ENCODE measurements around the gene C1GALT1.
"Not testable (repeated sequence)": the region's sequence is repeated elsewhere in the genome, so short reads cannot be mapped to it uniquely, and the experiment has no call there.

Gene C1GALT1

DNA sequence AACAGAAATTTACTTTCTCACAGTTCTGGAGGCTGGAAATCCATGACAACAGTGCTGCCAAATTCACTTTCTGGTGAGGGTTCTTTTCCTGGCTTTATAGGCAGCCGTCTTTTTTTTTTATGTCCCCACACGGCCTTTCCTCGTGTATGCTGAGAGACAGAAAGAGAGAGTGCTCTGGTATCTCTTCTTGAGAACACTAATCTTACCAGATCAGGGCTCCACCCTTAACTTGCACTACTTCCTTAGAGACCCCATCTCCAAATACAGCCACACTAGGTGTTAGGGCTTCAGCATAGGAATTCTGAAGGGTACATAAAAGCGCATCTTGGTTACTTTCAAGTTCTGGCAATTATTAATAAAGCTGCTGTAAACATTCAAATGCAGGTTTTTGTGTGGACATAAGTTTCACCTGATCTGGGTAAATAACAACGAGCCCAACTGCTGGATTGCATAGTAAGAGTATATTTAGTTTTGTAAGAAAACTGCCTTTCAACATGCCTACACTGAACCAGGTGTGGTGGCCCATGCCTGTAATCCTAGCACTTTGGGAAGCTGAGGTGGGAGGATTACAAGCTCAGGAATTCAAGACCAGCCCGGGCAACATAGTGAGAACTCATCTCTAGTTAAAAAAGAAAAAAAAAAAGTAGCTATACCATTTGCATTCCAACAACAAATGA lies 8.2 kb upstream of the C1GALT1 start:
- DNase-seq: no peak

GRCh38 chr7:7175075-7175695 lies 7.2 kb upstream of the C1GALT1 start:
- no peak for DNase-seq

GRCh38 chr7:7176406-7177043 lies 5.8 kb upstream of the C1GALT1 start:
- no peak for DNase-seq

DNA sequence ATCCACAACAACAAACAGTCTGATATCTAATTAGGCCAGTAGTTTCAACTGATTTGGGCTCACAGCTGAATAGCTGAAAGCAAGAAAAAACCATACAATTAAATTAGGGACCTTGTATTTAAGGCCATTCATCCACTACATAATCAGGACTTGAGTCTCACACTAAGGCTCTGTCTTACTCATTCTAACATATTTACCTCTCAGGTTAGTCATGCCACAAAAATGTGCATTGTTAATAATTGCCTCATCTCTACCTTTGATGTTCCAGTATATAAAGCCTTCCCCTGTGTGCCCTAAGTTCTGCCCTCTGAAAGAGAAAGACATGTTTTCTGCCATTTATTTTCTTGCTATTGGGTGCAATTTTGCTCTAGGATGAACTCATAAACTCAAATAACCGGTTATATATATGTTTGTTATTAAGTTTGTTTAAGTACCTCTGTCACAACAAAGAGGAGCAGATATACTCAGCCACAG lies 5.3 kb upstream of the C1GALT1 start:
- no peak for DNase-seq

- DNase-seq: no peak
Measured at GRCh38 chr7:7178081-7178480, 4.3 kb upstream of the C1GALT1 start.

DNA sequence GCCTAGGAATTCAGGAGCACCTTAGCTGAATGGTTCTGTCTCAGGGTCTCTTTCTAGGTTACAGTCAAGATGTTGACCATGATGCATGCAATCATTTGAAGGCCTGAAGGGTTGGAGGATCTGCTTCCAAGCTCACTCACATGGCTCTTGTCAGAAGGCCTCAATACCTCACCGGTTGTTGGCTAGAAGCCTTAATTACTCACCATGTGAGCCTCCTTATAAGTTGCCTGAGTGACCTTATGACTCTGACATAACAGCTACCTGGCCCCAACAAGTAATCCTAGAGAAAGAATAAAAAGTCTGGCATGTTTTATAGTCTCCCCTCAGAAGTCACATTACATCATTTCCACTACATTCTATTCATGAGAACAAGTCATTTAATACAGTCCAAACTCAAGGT lies 3.4 kb upstream of the C1GALT1 start:
- DNase-seq: no peak

GRCh38 chr7:7180725-7181449 lies 1.5 kb upstream of the C1GALT1 start:
- DNase-seq: no peak

DNA sequence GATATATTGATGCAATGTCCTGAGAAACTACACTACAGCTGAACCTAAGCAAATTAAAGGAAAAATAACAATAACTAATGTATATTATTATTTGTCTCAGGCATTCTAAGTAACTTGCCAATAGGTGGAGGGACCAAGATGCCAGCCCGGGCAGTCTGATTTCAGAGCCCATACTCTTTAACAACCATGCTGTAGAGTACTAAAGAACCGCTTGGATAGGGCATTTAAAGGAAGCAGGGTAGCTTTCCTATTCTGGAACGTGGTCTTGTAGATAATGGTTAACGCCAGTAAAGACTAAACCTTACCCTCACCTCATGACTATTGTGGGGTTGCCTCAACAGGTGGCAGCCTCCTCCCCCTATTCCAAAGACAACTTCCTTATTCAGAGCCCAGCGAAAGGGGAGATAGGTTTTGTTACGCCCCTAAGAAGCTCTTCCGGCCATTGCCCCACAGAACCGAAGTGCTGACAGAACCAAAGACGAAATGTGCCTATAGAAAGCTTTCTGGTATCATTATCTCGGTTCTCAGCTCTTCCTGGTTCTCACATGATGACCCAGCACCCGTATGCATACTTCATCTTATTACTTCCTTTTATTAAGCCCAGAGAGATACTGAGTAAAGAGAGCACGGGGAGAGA lies 707 bp upstream of the C1GALT1 start:
- no peak for DNase-seq

DNA sequence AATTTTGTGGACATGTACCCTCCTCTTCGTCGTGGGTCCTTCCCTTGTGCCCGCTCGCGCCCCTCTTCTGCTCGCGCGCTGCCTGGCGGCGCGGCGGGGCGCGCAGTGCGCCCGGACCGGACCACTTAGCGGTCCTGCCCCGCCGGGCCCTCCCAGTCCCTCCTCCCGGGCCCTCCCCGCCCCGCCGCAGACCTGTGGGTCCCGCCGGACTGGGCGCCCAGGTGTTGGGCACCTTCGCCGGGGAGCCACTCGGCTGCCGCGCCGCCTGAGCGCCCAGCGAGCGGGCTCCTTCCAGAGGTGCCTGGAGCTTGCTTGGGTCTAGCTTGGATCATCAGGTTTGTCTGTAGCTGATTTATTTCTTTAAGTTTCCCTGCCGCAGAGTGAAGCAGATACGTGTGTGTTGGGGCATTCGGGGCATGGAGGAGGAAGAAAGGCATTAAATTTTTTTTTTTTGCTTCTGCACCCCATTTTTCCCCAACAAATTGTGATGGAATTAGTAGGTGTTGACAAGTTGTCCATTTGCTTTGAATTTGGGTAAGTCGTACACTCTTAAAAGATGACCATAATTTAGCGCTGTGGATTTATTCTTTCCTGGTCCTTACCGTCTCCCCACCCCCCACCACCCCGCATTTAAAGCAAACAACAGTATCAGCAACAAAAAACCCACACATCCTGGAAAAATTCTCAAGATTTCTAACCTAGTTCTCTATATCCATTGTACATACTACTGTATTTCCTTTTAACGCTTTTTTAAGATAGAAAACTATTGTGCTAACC lies 905 bp downstream of the C1GALT1 start:
- no peak for DNase-seq

DNA sequence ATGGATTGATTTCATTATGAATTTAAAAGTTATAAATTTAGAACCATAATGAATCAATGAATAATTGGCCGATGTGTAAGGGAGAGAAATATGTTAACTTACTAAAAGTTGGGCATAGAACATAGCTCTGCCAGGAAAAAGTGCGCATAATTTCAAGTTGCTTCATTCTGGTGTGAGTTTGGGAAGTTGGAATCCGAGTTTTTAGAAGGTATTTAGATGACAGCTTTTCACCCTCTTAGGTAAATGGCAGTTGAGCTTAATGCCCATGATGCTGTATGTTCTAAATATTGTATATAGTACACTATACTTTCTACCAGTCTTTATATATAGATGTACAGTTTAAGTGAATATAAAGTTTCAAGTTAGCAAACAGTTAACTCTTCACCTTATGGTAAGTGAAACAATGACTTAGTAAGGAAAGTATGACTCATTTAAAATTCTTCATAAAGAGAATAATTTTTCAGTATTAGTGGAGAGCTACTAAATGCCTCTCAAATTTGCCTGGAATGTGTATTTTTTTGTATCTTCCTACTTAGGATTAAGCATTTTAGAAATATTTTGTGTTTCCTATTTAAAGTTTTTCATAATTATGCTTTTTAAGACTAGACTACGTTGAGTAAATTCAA lies 1.6 kb downstream of the C1GALT1 start:
- DNase-seq: no peak

GRCh38 chr7:7185371-7185989 lies 3.1 kb downstream of the C1GALT1 start:
- DNase-seq: no peak

- no peak for DNase-seq
Measured at GRCh38 chr7:7188091-7188490, 5.7 kb downstream of the C1GALT1 start.

DNA sequence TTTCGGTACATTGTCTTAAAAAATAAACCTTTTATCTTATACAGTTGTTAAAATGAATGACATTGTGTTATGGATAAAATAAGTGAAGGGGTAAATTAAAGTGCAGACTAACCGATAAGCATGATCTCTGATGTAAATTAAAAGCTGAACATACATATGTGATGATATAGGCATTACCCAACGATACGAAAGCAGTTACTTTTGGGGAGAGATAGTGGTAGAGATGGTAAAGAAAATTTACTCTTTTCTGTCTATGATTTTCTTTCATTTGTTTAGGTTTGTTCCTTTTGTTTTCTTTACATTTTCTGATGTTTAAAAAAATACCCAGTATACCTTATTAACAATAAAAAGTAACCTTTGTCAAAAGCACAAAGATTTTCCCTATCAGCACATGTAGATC lies 6.4 kb downstream of the C1GALT1 start:
- no peak for DNase-seq

DNA sequence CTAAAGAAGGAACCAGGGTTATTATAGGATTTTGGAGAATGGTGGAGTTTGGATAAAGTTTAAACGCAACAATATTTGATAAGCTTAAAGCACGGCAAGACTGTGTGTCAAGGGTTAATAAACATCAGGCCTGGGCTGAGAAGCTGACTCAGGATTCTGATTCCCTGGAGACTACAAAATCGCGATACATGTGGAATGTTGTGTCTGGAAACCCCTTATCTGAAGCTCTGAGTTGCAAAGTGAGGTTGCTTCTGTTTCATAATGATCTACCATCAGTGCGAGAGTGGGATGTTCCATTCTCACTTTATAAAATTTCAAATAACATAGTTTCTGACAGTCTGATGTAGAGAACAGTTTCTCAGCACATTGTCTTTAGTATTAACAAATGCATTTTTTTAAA lies 7.8 kb downstream of the C1GALT1 start:
- DNase-seq: no peak

DNA sequence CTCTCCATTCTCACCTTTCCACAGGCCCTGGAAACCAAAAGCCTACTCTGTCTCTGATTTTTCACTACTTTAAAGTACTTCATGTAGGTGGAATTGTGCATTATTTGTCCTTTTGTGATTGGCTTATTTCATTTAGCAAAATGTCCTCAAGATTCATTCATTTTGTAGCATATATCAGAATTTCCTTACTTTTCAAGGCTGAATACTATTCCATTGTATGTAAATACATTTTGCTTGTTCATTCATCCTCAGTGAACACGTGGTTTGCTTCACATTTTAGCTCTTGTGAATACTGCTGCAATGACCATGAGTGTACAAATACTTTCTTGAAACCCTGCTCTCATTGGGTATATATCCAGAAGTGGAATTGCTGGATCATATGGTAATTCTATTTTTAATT lies 8.8 kb downstream of the C1GALT1 start:
- no peak for DNase-seq

GRCh38 chr7:7192798-7193788 lies 10.7 kb downstream of the C1GALT1 start:
- not testable (repeated sequence) for DNase-seq

GRCh38 chr7:7199592-7199991 lies 17.2 kb downstream of the C1GALT1 start:
- not testable (repeated sequence) for DNase-seq

DNA sequence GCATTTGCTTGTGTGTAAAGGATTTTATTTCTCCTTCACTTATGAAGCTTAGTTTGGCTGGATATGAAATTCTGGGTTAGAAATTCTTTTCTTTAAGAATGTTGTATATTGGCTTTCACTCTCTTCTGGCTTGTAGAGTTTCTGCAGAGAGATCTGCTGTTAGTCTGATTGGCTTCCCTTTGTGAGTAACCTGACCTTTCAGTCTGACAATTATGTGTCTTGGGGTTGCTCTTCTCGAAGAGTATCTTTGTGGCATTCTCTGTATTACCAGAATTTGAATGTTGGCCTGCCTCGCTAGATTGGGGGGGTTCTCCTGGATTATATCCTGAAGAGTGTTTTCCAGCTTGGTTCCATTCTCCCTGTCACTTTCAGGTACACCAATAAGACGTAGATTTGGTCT lies 17.9 kb downstream of the C1GALT1 start:
- not testable (repeated sequence) for DNase-seq

GRCh38 chr7:7201578-7202374 lies 19.4 kb downstream of the C1GALT1 start:
- peak; percentile 70 for DNase-seq
